Measurements from ENCODE around the gene ASXL1.

ASXL1 gene

GRCh38 chr20:32411955-32412706, 54.0 kb downstream of the ASXL1 start:
- no peak for DNase-seq

GRCh38 chr20:32415494-32415893, 57.4 kb downstream of the ASXL1 start:
- DNase-seq: no peak

- no peak for DNase-seq
These were observed 58.1 kb downstream of the ASXL1 start for GRCh38 chr20:32416206-32416605.

GRCh38 chr20:32418376-32418775, 60.2 kb downstream of the ASXL1 start:
- no peak for DNase-seq

- DNase-seq: no peak
These were observed 63.2 kb downstream of the ASXL1 start for GRCh38 chr20:32421290-32421689.

- no peak for DNase-seq
These were observed 69.9 kb downstream of the ASXL1 start for GRCh38 chr20:32427996-32428395.

- DNase-seq: no peak
These were observed 71.2 kb downstream of the ASXL1 start for GRCh38 chr20:32429343-32429742.

GRCh38 chr20:32429745-32430360, 71.7 kb downstream of the ASXL1 start:
- DNase-seq: no peak

- no peak for DNase-seq
These were observed 73.3 kb downstream of the ASXL1 start for GRCh38 chr20:32431457-32431856.

GRCh38 chr20:32432277-32432676, 74.1 kb downstream of the ASXL1 start:
- no peak for DNase-seq

GRCh38 chr20:32433311-32434021, 75.3 kb downstream of the ASXL1 start:
- no peak for DNase-seq

- no peak for DNase-seq
These were observed 76.3 kb downstream of the ASXL1 start for GRCh38 chr20:32434434-32434833.

- no peak for DNase-seq
These were observed 77.4 kb downstream of the ASXL1 start for GRCh38 chr20:32435449-32436107.

GRCh38 chr20:32436142-32436861, 78.2 kb downstream of the ASXL1 start:
- DNase-seq: no peak

GRCh38 chr20:32436968-32437367, 78.8 kb downstream of the ASXL1 start:
- DNase-seq: no peak

GRCh38 chr20:32437391-32438074, 79.4 kb downstream of the ASXL1 start:
- peak; percentile 11 for DNase-seq

GRCh38 chr20:32438331-32438858, 80.3 kb downstream of the ASXL1 start:
- no peak for DNase-seq

- no peak for DNase-seq
These were observed 81.2 kb downstream of the ASXL1 start for GRCh38 chr20:32439132-32439829.

GRCh38 chr20:32440069-32440757, 82.1 kb downstream of the ASXL1 start:
- no peak for DNase-seq

GRCh38 chr20:32440758-32441078, 82.6 kb downstream of the ASXL1 start:
- DNase-seq: no peak

- DNase-seq: no peak
These were observed 83.5 kb downstream of the ASXL1 start for GRCh38 chr20:32441638-32442037.
